OCI-M1 (cell line): ENCODE results near the gene PLA2G4F.

ENCODE experiments used
- DNase-seq: peaks from one replicate; lab custom pipeline; 2025; lab: John Stamatoyannopoulos, UW

Gene PLA2G4F

DNA sequence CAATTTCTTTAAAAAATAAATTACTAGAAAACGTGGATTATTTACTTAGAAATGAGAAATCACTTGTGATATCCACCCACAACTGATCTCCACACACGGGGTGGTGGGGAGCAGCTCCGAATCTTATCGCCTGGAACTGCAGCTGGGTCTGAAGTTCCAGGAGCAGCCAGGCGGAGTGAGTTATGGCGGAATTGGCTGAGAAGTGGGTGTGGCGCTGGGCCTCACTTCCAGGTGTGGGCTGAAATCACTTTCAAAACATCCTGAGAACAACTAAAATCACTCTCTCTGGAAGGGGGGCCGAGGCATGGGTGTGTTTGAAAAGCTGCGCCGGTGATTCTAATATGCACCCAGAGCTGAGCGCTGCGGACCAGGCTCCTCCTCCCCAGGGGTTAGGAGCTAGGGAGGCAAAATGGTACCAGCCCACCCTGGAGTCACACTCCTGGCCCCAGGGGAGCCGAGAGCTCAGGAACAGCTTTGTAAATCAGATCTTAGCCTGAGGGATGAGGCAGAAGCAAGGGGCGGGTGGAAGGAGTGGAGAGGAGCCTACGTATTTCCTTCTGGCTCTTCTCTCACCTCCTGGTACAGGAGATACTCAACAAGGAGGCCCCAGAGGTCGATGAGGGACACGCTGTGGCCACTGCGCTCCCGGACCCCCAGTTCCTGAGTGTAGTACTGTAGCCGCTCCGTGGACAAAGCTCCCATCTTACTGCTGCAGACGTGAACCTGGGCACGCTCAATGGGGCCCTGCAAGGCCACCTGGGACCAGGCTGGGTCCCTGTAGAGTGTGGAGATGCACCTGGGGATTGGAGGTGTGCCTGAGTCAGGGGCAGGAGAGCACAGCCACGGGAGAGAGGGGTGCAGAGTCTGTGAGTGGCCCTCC, 9.6 kb downstream of the PLA2G4F start:
- no peak for DNase-seq

DNA sequence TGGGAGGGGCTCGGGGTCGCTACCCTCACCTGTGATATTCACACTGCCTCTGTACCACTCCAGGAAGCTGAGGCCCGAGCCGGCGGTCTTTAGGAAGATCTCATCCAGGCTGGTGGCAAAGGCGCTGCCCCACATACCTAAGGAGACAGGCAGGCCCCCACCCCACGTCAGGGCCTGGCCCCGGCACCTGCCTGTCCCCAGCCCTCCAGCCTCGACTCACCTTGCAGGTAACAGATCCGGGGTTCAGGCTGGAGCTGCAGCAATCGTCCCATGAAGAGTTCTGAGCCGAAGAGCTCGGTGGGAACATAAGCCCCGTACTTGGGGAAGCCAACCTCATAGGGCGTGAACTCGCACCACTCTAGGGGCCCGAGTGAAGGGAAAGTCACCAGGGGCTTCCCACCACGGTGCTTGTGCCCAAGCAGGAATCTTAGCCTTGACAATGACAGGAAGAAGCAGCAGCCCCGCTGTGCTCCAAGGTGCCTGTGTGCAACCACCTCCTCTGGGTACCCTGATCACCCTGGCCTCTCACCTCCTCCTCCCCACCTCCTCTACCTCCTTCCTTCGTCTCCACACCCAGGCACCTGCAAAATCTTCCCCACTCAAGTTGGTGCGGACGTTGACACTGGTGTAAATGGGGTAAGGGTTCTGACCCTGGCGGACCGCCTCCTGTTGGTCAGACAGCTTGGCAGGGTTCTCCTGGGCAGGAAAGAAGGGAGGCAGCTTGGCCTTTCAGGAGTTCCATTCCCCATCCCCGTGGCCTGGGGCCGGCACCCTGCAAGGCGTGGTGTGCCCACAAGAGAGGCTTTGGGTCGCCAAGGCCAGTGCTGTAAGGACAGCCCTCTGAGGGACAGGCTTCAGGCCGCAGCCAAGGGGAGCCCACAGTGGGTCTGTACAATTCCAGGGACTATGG, 10.6 kb downstream of the PLA2G4F start:
- no peak for DNase-seq

DNA sequence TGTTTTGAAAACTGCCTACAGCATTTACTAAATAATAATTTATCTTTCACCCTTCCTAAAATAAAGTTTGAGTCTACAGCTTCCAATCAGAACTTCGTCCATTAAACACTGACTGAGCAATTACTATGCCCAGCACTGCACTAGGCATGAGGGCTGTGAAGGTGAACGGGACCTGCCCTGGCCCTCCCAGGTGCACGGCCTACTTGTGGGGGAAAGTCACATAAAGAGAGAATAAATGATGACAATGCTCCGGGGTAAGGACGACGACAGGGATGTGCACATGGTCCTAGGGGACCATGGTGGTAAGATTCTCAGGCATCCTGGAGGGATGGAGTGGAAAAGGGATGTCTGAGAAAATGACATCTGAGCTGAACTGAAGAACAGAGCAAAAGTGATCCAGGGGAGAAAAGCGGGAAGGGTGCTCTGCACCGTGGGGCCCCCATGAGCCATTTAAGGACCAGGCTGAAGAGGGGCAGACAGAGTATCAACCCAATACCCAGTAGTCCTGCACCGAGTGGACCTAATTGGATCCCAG, 11.5 kb downstream of the PLA2G4F start:
- no peak for DNase-seq

DNA sequence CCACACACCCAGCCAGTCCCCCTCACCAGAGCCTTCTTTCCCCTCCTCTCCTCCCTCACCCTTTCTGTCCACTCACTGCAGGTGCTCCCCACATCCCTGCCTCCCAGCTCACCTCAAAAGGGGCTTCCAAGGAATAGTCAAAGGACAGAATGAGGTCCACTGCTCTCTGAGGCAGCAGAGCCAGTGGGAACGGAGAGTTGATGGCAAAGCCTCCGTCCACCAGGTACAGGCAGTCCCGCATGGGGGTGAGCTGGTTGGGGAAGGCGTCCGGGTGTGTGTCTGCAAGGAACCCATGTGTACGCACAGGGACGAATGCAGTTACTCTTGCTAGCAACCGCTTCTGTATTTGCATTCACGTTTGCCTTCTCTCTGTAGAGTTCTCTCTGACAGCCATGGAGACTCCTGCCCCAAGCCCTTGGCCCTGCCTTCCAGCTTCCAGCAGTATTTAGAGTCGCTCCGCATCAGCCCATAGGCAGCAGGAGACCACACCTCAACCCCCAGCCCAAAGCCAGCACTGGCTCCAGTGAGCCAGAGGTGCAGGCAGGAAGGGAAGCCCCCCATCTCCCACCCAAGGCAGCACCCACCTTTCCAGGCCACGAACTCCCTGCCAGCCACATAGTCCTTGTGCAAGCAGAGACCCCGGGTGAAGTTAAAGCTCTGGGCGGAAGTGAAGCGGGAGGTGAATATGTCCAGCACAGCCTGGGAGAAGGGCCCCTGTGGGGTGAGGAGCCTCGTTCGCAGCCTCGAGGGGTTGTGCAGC, 12.4 kb downstream of the PLA2G4F start:
- DNase-seq = no peak

DNA sequence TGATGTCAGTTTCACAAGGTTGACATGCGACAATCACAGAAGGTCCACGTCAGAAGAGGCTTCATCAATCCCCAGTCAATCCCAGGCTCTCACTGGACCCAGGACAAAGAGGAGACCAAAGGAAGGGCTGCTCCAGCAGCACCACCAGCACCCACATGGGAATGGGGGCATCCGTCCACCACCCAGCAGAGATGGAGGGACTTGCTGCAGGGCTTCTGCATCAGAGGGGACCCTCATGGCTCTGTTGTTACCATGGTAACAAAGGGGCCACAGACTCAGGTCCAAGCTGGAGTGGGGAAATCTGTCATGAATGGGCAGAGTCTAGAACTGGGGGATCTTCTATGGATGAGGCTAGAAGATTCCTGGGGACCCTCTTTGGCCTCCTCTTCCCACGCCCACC, 13.1 kb downstream of the PLA2G4F start:
- DNase-seq = no peak

DNA sequence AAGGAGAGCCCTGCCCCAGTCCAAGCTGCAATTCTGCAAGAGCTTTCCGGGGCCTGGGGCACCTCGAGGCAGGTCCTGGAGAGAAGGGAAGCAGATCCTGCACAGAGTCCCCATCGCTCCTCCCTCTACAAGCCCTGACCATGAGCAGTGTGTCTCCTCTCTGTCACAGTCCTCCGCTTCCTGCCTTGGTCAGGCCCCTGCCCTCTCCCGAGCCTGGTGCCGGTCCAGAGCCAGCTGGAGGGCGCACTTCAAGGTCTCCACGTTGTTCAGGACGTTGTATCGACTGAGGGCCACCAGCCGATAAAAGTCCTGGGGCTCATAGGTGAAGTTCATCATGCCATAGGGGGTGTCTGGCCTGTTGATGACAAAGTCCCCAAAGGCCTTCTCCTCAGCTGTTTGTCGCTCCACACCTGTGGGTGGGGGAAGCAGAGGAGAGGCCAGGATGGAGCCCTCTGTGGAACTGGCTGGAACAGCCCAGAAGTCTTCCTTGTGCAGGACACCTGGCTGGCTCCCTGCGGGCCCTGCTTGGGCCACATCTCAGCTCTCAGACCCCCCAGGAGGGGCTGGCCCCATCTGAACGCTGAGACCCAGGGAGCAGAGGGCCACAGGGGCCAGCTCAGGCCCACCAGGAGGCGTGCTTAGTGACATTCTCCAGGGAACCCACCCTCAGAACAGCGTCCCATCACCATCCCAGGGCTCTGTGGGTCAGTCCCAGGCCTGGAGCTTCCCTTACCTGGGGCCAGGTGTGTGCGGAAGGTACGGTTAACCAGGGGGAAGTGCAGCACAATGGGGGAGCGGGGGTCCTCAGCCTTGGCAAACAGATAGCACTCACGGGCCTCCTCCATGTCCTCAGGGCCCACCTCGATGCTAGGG, 14.4 kb downstream of the PLA2G4F start:
- no peak for DNase-seq

DNA sequence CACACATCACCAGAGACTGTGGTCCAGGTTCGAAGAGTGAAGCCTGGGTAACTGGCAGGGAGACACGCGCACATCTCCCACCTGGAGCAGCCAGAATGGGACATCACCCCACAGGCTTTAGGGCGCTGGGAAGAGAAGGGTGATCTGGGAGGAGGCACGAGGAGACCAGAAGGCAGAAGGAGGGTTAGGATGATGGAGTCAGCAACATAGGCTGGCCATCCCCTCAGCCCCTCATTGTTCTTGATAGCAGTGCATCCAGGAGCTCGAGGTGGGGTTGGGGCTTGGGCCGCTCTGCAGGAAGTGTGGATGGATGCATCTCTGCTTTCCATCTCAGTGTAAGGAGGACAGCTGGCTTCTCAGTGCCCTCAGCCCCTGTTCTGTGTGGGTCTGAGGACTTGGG, 15.2 kb downstream of the PLA2G4F start:
- DNase-seq = no peak

DNA sequence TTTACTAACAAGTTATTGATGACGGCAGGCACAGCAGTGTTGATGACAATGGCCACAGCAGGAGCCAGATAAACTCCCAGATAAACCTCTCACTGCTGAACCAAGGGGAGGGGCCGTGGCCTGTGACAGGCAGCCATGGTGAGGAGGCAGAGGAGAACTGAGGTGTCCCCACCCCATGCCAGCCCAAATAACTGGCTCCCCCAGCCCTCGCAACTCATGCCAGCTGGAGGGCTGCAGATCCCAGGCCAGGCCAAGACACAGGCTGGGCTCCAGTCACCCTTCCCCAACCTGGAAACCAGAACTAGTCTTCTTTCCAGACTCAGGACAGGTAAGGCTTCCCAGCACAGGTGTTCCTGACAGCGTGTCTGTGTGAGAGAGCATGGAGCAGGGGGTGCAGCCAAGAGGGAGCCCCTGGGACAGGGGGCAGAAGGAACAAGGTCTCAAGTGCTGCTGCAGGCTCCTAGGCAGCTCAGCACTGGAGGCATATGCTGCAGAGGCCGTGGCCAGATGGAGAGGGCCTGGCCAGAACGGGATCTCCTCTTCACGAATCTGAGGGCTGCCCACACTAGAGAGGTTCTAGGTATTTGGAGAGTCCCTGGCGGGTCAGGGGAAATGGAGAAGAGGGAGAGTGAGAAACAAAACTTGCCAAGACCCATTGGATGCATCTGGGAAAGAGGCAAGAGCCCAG, 15.9 kb downstream of the PLA2G4F start:
- DNase-seq = no peak

DNA sequence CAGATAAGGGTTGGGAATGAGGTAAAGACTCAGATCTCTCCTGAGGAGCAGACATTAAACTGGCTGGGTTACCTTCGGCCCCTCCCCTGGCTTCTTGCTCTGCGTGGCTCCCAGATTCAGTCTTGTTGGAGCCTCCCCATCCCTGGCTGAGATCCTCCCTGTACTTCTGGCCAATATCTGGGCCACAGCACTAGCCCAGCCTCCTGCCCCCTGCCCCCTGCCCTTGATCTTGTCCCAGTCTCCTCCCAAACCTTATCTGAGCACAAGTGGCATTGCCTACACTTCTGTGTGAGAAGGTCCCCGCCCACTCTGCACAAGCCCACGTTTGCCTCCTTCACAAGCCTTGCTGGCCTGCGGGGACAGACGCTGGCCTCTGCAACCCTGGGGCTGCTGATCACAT, 16.8 kb downstream of the PLA2G4F start:
- no peak for DNase-seq

DNA sequence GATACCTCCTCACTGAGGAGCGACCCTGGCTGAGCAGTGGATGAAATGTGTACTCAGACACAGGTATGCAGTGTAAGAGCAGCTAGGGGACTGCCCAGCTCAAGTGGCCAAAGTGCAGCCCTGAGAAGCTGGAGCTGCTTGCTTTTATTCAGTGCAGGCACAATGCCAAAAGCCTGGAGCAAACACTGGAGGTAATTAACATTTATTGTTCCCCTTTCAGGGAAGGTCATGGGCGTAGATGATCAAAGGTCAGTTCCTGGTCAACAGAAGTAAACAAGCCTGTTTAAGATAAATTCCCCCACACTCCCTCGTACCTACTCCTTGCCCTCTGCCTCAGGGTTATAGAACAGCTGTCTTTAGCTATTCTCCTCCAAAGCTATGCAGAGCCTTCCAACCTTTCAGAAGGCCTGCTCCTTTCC, 17.5 kb downstream of the PLA2G4F start:
- peak; percentile 16 for DNase-seq

DNA sequence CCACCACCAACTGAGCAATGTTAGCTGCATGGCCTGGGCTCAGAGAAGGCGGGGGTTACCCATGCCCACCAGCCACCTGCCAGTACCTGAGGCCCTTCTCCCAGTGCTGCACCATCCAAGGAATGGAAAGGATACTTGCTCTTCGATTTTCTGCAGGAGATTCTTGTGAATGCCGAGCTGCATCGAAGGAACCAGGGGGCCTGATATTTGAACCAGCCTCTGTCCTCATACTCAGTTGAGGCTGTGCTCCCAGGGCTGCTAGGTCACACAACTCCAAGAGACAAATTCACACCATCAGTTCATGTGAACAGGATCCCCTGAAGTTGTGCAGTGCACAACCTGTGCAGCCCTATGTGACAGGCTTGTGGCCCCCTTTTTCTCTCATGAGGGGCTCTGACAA, 18.0 kb downstream of the PLA2G4F start:
- no peak for DNase-seq

DNA sequence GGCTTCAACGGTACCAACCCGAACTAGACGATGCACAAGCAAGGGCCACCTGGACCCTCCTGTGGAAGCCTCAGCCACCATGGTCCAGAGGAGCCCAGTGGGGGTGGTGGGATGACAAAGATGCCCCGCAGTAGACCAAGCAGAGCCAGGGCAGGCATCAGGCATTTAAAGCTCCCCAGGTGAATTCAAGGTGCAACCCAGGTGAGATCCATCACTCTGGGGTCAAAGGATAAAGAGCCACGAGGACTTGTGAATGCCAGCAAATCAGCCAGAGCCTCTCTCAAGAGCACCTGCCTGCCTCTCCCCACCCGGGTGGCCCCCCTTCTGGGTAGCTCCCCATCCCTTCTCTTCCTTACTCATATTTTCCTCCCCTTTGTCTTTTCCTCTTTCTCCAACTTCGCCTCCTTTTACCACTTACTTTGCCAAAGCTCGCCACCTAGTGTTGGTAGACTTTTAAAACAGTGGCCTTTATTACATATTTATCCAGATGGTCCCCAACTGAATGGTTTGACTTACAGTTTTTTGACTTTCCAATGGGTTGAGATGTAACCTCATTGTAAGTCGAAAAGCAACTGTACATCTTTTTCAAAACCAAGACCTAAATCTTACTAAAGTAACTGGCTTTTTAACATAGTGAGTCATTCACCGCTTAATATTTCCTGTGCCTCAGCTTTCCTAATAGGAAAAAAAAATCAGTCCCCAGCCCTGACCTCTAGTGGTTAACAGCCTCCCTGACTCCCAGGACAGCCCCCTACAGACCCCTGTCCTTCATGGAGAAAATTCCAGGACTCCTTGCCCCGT, 18.8 kb downstream of the PLA2G4F start:
- peak; percentile 67 for DNase-seq

DNA sequence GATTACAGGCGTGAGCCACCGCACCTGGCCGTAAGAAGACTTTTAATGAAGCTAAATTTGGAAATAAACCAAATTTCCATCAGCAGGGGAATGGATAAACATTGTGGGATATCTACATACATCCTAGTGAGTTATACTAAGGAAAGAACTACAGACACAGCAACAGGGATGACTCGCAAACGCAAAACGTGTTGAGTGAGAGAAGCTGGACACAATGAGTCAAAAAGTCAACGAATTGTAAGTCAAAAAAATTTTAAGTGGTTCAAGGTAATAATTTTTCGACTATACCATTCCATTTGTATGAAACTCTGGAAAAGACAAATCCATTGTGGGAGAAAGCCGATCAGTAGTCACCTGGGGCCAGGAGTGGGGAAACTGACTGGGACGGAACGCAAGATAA, 19.9 kb downstream of the PLA2G4F start:
- DNase-seq = no peak

DNA sequence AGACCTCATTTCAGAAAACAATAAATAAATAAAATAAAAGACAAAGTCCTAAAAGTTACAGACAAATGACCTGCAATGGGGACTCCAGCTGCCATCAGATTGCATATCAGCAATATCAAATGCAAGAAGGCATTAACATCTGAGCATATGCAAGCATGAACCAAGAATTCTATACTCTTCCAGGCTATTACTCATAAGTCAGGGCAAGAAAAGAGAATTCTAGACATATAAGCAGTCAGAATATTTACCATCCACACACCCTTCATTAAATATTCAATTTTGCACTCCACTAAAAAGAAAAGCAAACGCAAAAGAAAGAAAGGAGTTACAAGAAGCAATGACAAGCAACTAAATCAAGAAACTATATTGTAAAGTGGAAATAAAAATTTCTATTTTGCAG, 21.1 kb downstream of the PLA2G4F start:
- DNase-seq = no peak

DNA sequence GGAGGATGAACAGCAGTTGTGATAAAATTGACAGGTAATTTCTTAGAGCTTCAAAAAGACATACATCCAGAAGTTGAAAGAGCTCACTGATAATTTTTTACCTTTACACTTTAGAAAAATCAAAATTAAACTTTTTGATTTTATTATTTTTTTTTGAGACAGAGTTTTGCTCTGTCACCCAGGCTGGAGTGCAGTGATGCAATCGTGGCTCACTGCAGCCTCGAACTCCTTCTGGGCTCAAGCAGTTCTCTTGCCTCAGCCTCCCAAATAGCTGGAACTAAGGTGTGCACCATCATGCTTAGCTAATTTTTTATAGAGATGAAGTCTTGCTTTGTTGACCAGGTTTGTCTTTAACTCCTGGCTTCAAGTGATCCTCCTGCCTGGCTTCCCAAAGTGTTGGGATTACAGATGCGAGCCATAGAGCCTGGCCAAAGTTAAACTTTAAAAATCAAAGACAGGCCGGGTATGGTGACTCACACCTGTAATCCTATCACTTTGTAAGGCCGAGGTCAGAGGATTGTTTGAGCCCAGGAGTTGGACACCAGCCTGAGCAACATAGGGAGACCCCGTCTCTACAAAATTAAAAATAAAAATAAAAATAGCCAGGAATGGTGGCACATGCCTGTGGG, 21.7 kb downstream of the PLA2G4F start:
- DNase-seq = no peak

DNA sequence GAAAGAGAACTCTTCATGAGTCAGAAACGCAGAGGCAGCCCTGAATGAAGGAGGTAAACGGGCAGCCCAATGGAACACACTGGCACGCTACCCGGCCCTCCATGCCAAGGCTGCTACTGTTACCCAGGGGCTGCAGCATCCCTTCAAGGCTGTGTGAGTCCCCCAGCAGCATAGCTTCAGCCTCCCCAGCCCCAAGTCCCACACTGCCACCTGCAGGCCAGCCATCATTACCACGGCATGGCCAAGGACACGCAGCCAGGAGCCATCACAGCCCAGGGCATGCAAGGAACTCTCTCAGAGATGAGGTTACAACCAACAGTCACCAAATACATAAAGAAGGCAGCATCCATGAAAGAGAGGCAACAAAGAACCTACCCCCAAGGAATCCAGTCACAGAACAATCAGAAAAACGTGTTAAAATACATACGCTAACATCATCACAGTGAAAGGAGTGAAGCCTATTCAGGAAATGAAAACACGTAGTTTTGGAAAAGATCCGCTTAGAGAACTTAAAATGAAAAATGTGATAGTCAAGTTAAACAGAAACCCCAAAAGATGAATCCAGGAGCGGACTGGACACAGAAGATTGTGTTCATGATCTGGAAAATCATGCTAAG, 22.4 kb downstream of the PLA2G4F start:
- DNase-seq = peak; percentile 75

DNA sequence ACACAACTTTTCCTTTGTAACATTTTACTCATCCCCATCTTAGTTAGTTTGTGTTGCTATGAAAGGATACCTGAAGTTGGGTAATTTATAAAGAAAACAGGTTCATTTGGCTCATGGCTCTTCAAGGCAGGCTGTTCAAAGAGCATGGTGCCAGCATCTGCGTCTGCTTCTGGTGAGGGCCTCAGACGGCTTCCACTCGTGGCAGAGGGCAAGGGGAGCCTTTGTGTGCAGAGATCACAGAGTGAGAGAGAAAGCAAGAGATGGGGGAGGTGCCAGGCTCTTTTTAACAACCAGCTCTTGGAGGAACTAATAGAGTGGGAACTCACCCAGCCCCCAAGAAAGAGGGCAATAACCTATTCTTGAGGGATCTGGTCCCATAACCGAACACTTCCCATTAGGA, 23.1 kb downstream of the PLA2G4F start:
- no peak for DNase-seq
